GM21576 (cell line): ENCODE results near the gene PPM1K.

Source experiments
- ATAC-seq: cut with Tn5 transposase; IDR thresholded peaks from one replicate; pipeline ENCODE4 v1.9.1; 2021; ENCODE audit warnings: mild to moderate bottlenecking, moderate library complexity; ENCODE audit not compliant: unreplicated experiment

PPM1K gene

GRCh38 chr4:88277711-88278225 is 6.6 kb downstream of the PPM1K start:
- ATAC-seq, result no peak

- no peak for ATAC-seq
Measured at GRCh38 chr4:88276952-88277710, 7.2 kb downstream of the PPM1K start.

- no peak for ATAC-seq
Measured at GRCh38 chr4:88275949-88276515, 8.3 kb downstream of the PPM1K start.

GRCh38 chr4:88275516-88275915 is 8.8 kb downstream of the PPM1K start:
- ATAC-seq, result peak; percentile 68

- ATAC-seq, result no peak
Measured at GRCh38 chr4:88268913-88269312, 15.4 kb downstream of the PPM1K start.

GRCh38 chr4:88264336-88264735 is 20.0 kb downstream of the PPM1K start:
- no peak for ATAC-seq

GRCh38 chr4:88257726-88258125 is 26.6 kb downstream of the PPM1K start:
- no peak for ATAC-seq

- ATAC-seq, result no peak
Measured at GRCh38 chr4:88255111-88255510, 29.2 kb downstream of the PPM1K start.

GRCh38 chr4:88251924-88252323 is 32.4 kb downstream of the PPM1K start:
- no peak for ATAC-seq

- no peak for ATAC-seq
Measured at GRCh38 chr4:88247148-88247547, 37.2 kb downstream of the PPM1K start.

- no peak for ATAC-seq
Measured at GRCh38 chr4:88246600-88246999, 37.8 kb downstream of the PPM1K start.

GRCh38 chr4:88244816-88245579 is 39.4 kb downstream of the PPM1K start:
- ATAC-seq, result no peak

GRCh38 chr4:88244056-88244455 is 40.3 kb downstream of the PPM1K start:
- ATAC-seq, result no peak

- ATAC-seq, result no peak
Measured at GRCh38 chr4:88242144-88242543, 42.2 kb downstream of the PPM1K start.

- no peak for ATAC-seq
Measured at GRCh38 chr4:88240297-88240714, 44.1 kb downstream of the PPM1K start.

GRCh38 chr4:88230969-88231771 is 53.2 kb downstream of the PPM1K start:
- ATAC-seq, result no peak

GRCh38 chr4:88230461-88230891 is 53.9 kb downstream of the PPM1K start:
- no peak for ATAC-seq

- no peak for ATAC-seq
Measured at GRCh38 chr4:88227734-88228133, 56.6 kb downstream of the PPM1K start.

- no peak for ATAC-seq
Measured at GRCh38 chr4:88226143-88226542, 58.2 kb downstream of the PPM1K start.

- ATAC-seq, result no peak
Measured at GRCh38 chr4:88225232-88226105, 58.9 kb downstream of the PPM1K start.
